ENCODE data around the gene VPS50.
"Not testable (repeated sequence)": the region's sequence is repeated elsewhere in the genome, so short reads cannot be mapped to it uniquely, and the experiment has no call there.

DNA sequence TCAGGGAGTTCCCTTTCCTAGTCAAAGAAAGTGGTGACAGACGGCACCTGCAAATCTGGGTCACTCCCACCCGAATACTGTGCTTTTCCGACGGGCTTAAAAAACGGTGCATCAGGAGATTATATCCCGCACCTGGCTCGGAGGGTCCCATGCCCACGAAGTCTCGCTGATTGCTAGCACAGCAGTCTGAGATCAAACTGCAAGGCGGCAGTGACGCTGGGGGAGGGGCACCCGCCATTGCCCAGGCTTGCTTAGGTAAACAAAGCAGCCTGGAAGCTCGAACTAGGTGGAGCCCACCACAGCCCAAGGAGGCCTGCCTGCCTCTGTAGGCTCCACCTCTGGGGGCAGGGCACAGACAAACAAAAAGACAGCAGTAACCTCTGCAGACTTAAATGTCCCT lies 110.0 kb downstream of the VPS50 start:
- not testable (repeated sequence) for TF ChIP-seq CTCF, POLR2A, POLR2AphosphoS5 (IDR thresholded peaks at IDR 0.05)
